GM12878 (cell line): Measurements from ENCODE around the gene TRPM1.

Experiments used
- CBX3 ChIP-seq: fragments of 200-600 bp; sonication (generic); IDR thresholded peaks from 2 replicates; pipeline ENCODE4 v1.6.1; 2016; ENCODE audit warnings: low read depth, borderline replicate concordance
- EP300 ChIP-seq, 2 experiments: fragments of 150-350 bp in 1 of 2; IDR thresholded peaks; 2 replicates each; pipeline ENCODE4 v1.6.1; 2011 to 2012; ENCODE audit warnings: low read depth in 2 of 2, low read length in 2 of 2, borderline replicate concordance in 1 of 2, improper control_type of control experiment in 1 of 2, inconsistent platforms in 1 of 2; ENCODE audit not compliant: control insufficient read depth in 1 of 2
- EZH2 ChIP-seq: IDR thresholded peaks from 2 replicates; pipeline ENCODE4 v1.6.1; 2012; ENCODE audit warnings: low read depth, mild to moderate bottlenecking, control low read depth, inconsistent platforms, low read length, borderline replicate concordance; ENCODE audit not compliant: control insufficient read depth
- MXI1 ChIP-seq: fragments of 150-350 bp; IDR thresholded peaks from 2 replicates; pipeline ENCODE4 v1.6.1; 2011; ENCODE audit warnings: low read depth, mild to moderate bottlenecking, inconsistent platforms, low read length, improper control_type of control experiment
- POLR2AphosphoS5 ChIP-seq: IDR thresholded peaks from 2 replicates; pipeline ENCODE4 v1.6.1; 2011; ENCODE audit warnings: mild to moderate bottlenecking, low read length, inconsistent platforms
- RAD21 ChIP-seq: IDR thresholded peaks from 2 replicates; pipeline ENCODE4 v1.6.1; 2011; ENCODE audit warnings: mild to moderate bottlenecking, low read depth, low read length, moderate library complexity; ENCODE audit not compliant: insufficient read depth
- SMC3 ChIP-seq: IDR thresholded peaks from 2 replicates; pipeline ENCODE4 v1.6.1; 2011; ENCODE audit warnings: low read length, improper control_type of control experiment, borderline replicate concordance
- TAF1 ChIP-seq: IDR thresholded peaks from 2 replicates; pipeline ENCODE4 v1.6.1; 2011; ENCODE audit warnings: mild to moderate bottlenecking, low read depth, low read length, borderline replicate concordance
- YY1 ChIP-seq: IDR thresholded peaks from 2 replicates; pipeline ENCODE4 v1.6.1; 2011; ENCODE audit warnings: low read depth, mild to moderate bottlenecking, low read length
- ZBED1 ChIP-seq: IDR thresholded peaks from 2 replicates; pipeline ENCODE4 v1.6.1; 2016; ENCODE audit warnings: borderline replicate concordance
- TF ChIP-seq, protein P1 (sequence below), 3 experiments: IDR thresholded peaks in 2 of 3; conservative IDR thresholded peaks in 1 of 3; 2 replicates each; pipeline ENCODE4 v1.5.1; 2011; ENCODE audit warnings: low read depth in 3 of 3, low read length in 3 of 3, mild to moderate bottlenecking in 3 of 3, control low read depth in 2 of 3, moderate library complexity in 2 of 3, inconsistent platforms in 1 of 3, mixed read lengths in 1 of 3; ENCODE audit not compliant: control insufficient read depth in 2 of 3, insufficient read depth in 1 of 3; ENCODE audit errors: extremely low read depth in 1 of 3
- TF ChIP-seq, protein P2 (sequence below): IDR thresholded peaks from 2 replicates; pipeline ENCODE4 v1.6.1; 2011; ENCODE audit warnings: mild to moderate bottlenecking, low read depth, low read length, moderate library complexity; ENCODE audit not compliant: insufficient replicate concordance

DNA sequence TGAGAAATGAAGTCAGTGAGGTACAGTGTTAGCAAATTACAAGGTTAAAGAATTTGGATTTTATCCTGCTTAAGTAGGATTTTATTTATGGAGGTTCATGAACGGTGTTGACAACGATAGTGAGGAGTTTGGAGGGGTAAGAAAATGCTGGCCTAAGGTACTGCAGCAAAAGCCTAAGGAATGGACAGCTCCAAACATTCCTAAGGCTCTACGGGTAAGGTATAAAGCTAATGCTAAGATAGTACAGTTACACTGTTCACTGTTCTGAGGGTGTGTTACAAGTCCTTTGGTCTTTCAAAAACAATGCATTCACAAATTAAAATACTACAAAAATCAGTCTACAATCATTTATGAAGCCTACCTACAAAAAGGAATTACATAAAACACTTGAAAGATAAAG, 117.4 kb downstream of the TRPM1 start:
- TF ChIP-seq, protein P1, sequence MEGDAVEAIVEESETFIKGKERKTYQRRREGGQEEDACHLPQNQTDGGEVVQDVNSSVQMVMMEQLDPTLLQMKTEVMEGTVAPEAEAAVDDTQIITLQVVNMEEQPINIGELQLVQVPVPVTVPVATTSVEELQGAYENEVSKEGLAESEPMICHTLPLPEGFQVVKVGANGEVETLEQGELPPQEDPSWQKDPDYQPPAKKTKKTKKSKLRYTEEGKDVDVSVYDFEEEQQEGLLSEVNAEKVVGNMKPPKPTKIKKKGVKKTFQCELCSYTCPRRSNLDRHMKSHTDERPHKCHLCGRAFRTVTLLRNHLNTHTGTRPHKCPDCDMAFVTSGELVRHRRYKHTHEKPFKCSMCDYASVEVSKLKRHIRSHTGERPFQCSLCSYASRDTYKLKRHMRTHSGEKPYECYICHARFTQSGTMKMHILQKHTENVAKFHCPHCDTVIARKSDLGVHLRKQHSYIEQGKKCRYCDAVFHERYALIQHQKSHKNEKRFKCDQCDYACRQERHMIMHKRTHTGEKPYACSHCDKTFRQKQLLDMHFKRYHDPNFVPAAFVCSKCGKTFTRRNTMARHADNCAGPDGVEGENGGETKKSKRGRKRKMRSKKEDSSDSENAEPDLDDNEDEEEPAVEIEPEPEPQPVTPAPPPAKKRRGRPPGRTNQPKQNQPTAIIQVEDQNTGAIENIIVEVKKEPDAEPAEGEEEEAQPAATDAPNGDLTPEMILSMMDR (IDR thresholded peaks at IDR 0.05 in 2 of 3, conservative IDR thresholded peaks at IDR 0.05 in 1 of 3; ENCODE audit: control insufficient read depth in 2 of 3, extremely low read depth in 1 of 3, insufficient read depth in 1 of 3, low read depth in 3 of 3, low read length in 3 of 3): no peak
- TF ChIP-seq TAF1 (no peak), MXI1 (no peak), RAD21 (no peak), EP300 (IDR thresholded peaks at IDR 0.05; ENCODE audit: borderline replicate concordance in 1 of 2, control insufficient read depth in 1 of 2, low read depth in 2 of 2, low read length in 2 of 2) (no peak), ZBED1 (no peak), YY1 (no peak), SMC3 (no peak), CBX3 (no peak), POLR2AphosphoS5 (no peak), EZH2 (no peak)
- TF ChIP-seq, protein P2, sequence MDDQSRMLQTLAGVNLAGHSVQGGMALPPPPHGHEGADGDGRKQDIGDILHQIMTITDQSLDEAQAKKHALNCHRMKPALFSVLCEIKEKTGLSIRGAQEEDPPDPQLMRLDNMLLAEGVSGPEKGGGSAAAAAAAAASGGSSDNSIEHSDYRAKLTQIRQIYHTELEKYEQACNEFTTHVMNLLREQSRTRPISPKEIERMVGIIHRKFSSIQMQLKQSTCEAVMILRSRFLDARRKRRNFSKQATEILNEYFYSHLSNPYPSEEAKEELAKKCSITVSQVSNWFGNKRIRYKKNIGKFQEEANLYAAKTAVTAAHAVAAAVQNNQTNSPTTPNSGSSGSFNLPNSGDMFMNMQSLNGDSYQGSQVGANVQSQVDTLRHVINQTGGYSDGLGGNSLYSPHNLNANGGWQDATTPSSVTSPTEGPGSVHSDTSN: no peak
